H9 (cell line): Measurements from ENCODE around the gene ATP11B. TPM values are rescaled to one million over a fixed set of nuclear protein-coding genes. Genes with fewer than 3 reads are reported as not detected.

Experiments used
- DNase-seq: peaks from one replicate; pipeline ENCODE4 v3.0.0-alpha.2; 2017
- H2AFZ ChIP-seq: one replicate; pipeline ENCODE4 v1.6.1; 2013; ENCODE audit warnings: mild to moderate bottlenecking, low read length, control low read depth, moderate library complexity
- H2AK5ac ChIP-seq: 2 replicates; pipeline ENCODE4 v1.6.1; 2013; ENCODE audit warnings: low read length, control low read depth, mixed read lengths; ENCODE audit not compliant: insufficient read length
- H2BK120ac ChIP-seq: one replicate; pipeline ENCODE4 v1.6.1; 2013; ENCODE audit warnings: low read depth, mild to moderate bottlenecking, low read length, control low read depth, inconsistent platforms; ENCODE audit not compliant: poor library complexity, severe bottlenecking
- H2BK12ac ChIP-seq: 2 replicates; pipeline ENCODE4 v1.6.1; 2013; ENCODE audit warnings: low read length, control low read depth, mixed read lengths, low read depth; ENCODE audit not compliant: insufficient read length
- H2BK15ac ChIP-seq: 2 replicates; pipeline ENCODE4 v1.6.1; 2013; ENCODE audit warnings: low read depth, low read length, control low read depth
- H2BK20ac ChIP-seq: one replicate; pipeline ENCODE4 v1.6.1; 2013; ENCODE audit warnings: low read depth, mild to moderate bottlenecking, low read length, control low read depth, inconsistent platforms; ENCODE audit not compliant: poor library complexity, severe bottlenecking
- H2BK5ac ChIP-seq: 2 replicates; pipeline ENCODE4 v1.6.1; 2013; ENCODE audit warnings: low read length, control low read depth, mixed read lengths; ENCODE audit not compliant: insufficient read length
- H3K14ac ChIP-seq: 2 replicates; pipeline ENCODE4 v1.6.1; 2013; ENCODE audit warnings: low read length, control low read depth; ENCODE audit not compliant: insufficient read depth
- H3K18ac ChIP-seq: 2 replicates; pipeline ENCODE4 v1.6.1; 2013; ENCODE audit warnings: low read depth, mild to moderate bottlenecking, mixed read lengths, low read length, control low read depth; ENCODE audit not compliant: insufficient read length
- H3K23ac ChIP-seq: 2 replicates; pipeline ENCODE4 v1.6.1; 2013; ENCODE audit warnings: low read length, control low read depth, mixed read lengths, low read depth; ENCODE audit not compliant: insufficient read length
- H3K23me2 ChIP-seq: 2 replicates; pipeline ENCODE4 v1.6.1; 2013; ENCODE audit warnings: low read depth, mild to moderate bottlenecking, mixed read lengths, low read length, control low read depth; ENCODE audit not compliant: insufficient read length, poor library complexity, severe bottlenecking
- H3K27ac ChIP-seq: 2 replicates; pipeline ENCODE4 v1.5.1; 2013; ENCODE audit warnings: low read length, control low read depth, mixed read lengths, low read depth; ENCODE audit not compliant: insufficient read length
- H3K27me3 ChIP-seq: 2 replicates; pipeline ENCODE4 v1.6.1; 2013; ENCODE audit warnings: low read length, control low read depth, inconsistent platforms; ENCODE audit not compliant: insufficient read depth
- H3K4ac ChIP-seq: 2 replicates; pipeline ENCODE4 v1.6.1; 2013; ENCODE audit warnings: low read depth, mild to moderate bottlenecking, control low read depth, inconsistent platforms, low read length, moderate library complexity
- H3K4me1 ChIP-seq: 2 replicates; pipeline ENCODE4 v1.6.1; 2013; ENCODE audit warnings: low read length, control low read depth, inconsistent platforms; ENCODE audit not compliant: insufficient read depth
- H3K4me2 ChIP-seq: 2 replicates; pipeline ENCODE4 v1.6.1; 2013; ENCODE audit warnings: low read length, control low read depth, mixed read lengths; ENCODE audit not compliant: insufficient read length, insufficient read depth
- H3K56ac ChIP-seq: 2 replicates; pipeline ENCODE4 v1.6.1; 2013; ENCODE audit warnings: low read depth, mild to moderate bottlenecking, mixed read lengths, low read length, control low read depth; ENCODE audit not compliant: insufficient read length
- H3K79me1 ChIP-seq: 2 replicates; pipeline ENCODE4 v1.6.1; 2013; ENCODE audit warnings: low read depth, mild to moderate bottlenecking, moderate library complexity, low read length, control low read depth, inconsistent platforms; ENCODE audit not compliant: insufficient read depth, poor library complexity, severe bottlenecking
- H3K79me2 ChIP-seq: 2 replicates; pipeline ENCODE4 v1.6.1; 2013; ENCODE audit warnings: low read length, control low read depth, inconsistent platforms; ENCODE audit not compliant: insufficient read depth
- H3K9ac ChIP-seq: 2 replicates; pipeline ENCODE4 v1.6.1; 2013; ENCODE audit warnings: low read length, control low read depth, mixed read lengths; ENCODE audit not compliant: insufficient read length; ENCODE audit errors: extremely low read depth
- H3K9me3 ChIP-seq: one replicate; pipeline ENCODE4 v1.6.1; 2013; ENCODE audit warnings: low read depth, low read length, inconsistent platforms; ENCODE audit not compliant: control insufficient read depth
- H3T11ph ChIP-seq: one replicate; pipeline ENCODE4 v1.6.1; 2013; ENCODE audit warnings: mild to moderate bottlenecking, low read length, control low read depth, inconsistent platforms
- H4K20me1 ChIP-seq: one replicate; pipeline ENCODE4 v1.6.1; 2013; ENCODE audit not compliant: control insufficient read depth, insufficient read length, insufficient read depth
- H4K5ac ChIP-seq: 2 replicates; pipeline ENCODE4 v1.6.1; 2013; ENCODE audit warnings: low read depth, mild to moderate bottlenecking, mixed read lengths, low read length, control low read depth; ENCODE audit not compliant: insufficient read length
- H4K8ac ChIP-seq: replicated peaks from 2 replicates; pipeline ENCODE4 v1.6.1; 2013; ENCODE audit warnings: low read length, control low read depth, mixed read lengths, low read depth; ENCODE audit not compliant: insufficient read length
- H4K91ac ChIP-seq: 2 replicates; pipeline ENCODE4 v1.6.1; 2013; ENCODE audit warnings: low read depth, mild to moderate bottlenecking, moderate library complexity, mixed read lengths, low read length, control low read depth; ENCODE audit not compliant: insufficient read length
- H3K27ac Mint-ChIP-seq, 3 experiments: 2 replicates in 2 of 3; 3 replicates in 1 of 3; pipeline ENCODE4 v1.8.0; 2020 to 2021; ENCODE audit warnings: mixed read lengths in 3 of 3, mild to moderate bottlenecking in 1 of 3, moderate library complexity in 1 of 3
- H3K27me3 Mint-ChIP-seq: 2 replicates; pipeline ENCODE4 v1.8.0; 2021; ENCODE audit warnings: low read depth, mild to moderate bottlenecking, moderate library complexity, mixed read lengths
- H3K36me3 Mint-ChIP-seq, 3 experiments: 2 replicates in 2 of 3; 3 replicates in 1 of 3; pipeline ENCODE4 v1.8.0; 2020 to 2021; ENCODE audit warnings: low read depth in 3 of 3, mixed read lengths in 3 of 3; ENCODE audit not compliant: insufficient read depth in 1 of 3
- H3K4me1 Mint-ChIP-seq, 2 experiments: 2 replicates each; pipeline ENCODE4 v1.8.0; 2020; ENCODE audit warnings: mixed read lengths in 2 of 2
- H3K4me3 Mint-ChIP-seq, 2 experiments: 2 replicates in 1 of 2; 3 replicates in 1 of 2; pipeline ENCODE4 v1.8.0; 2020 to 2021; ENCODE audit warnings: mild to moderate bottlenecking in 2 of 2, mixed read lengths in 2 of 2, moderate library complexity in 1 of 2
- H3K9me3 Mint-ChIP-seq, 2 experiments: 2 replicates in 1 of 2; 3 replicates in 1 of 2; pipeline ENCODE4 v1.8.0; 2020; ENCODE audit warnings: mild to moderate bottlenecking in 2 of 2, mixed read lengths in 2 of 2, moderate library complexity in 1 of 2
- WGBS: extraction: QIAGEN DNeasy Blood & Tissue Kit; methylation state at CpG from one replicate; pipeline ENCODE4 v1.1.7; 2013; ENCODE audit warnings: missing lambda C conversion rate, low lambda C conversion rate, mixed read lengths; ENCODE audit not compliant: insufficient read length; ENCODE audit errors: extremely low coverage; 5-methylcytosine and 5-hydroxymethylcytosine counted together
- total RNA-seq: library from RNA; stranded (reverse); gene quantifications from 2 replicates; pipeline ENCODE4 v1.2.1, GENCODE V29; 2021
- TF ChIP-seq, protein P1 (sequence below): fragments of 200-600 bp; sonication (generic); conservative IDR thresholded peaks from 3 replicates; pipeline ENCODE4 v1.8.0; 2021; ENCODE audit warnings: antibody characterized with exemption, mild to moderate bottlenecking

The ATP11B gene
- total RNA-seq, 1 experiment from 2014 or later: 30.0 TPM

DNA sequence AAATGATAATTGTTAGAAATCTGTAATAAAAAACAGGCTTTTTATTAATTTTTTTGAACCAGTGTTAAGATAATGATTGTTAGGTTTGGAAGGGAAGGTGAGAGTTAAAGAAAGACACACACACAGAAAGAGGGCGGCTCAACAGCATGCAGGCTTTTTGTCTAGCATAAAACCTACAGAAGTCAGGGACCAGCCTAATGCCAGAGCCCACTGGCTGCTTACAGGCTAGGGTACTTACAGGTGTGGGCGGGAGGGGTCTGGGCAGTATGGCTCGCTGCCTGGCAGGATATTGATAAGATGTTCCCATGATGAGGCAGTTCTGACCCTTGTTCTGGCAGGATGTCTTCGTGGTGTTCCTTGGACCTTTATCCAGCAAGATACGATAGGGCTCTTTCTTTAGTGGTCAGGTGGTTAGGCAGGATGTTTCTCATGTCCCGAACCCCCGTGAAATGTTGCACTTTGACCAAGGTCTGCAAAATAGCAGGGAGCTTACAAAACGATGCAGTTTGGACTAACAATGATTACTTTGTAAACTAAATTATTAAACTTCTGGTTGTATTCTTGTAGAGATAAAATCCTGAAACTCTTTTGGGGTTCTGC is 102.3 kb downstream of the ATP11B start:
- no peak overlapping the region for H2BK120ac ChIP-seq
- TF ChIP-seq, protein P1, sequence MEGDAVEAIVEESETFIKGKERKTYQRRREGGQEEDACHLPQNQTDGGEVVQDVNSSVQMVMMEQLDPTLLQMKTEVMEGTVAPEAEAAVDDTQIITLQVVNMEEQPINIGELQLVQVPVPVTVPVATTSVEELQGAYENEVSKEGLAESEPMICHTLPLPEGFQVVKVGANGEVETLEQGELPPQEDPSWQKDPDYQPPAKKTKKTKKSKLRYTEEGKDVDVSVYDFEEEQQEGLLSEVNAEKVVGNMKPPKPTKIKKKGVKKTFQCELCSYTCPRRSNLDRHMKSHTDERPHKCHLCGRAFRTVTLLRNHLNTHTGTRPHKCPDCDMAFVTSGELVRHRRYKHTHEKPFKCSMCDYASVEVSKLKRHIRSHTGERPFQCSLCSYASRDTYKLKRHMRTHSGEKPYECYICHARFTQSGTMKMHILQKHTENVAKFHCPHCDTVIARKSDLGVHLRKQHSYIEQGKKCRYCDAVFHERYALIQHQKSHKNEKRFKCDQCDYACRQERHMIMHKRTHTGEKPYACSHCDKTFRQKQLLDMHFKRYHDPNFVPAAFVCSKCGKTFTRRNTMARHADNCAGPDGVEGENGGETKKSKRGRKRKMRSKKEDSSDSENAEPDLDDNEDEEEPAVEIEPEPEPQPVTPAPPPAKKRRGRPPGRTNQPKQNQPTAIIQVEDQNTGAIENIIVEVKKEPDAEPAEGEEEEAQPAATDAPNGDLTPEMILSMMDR: no peak
- no peaks in the 10 kb centered on the region for H3K4me1 ChIP-seq
- H2AFZ ChIP-seq: no peak overlapping the region
- H3K4me3 Mint-ChIP-seq: no peak overlapping the region
- H3K4me1 Mint-ChIP-seq: no peaks in the 10 kb centered on the region
- no CpG with 5 or more reads among the region's 8 CpGs for WGBS
- no peaks in the 10 kb centered on the region for H4K20me1 ChIP-seq
- no peaks in the 10 kb centered on the region; a peak in 1 of 7 replicates for H3K36me3 Mint-ChIP-seq
- no peaks in the 10 kb centered on the region for H3K23me2 ChIP-seq
- H3K56ac ChIP-seq: no peak overlapping the region
- no peak overlapping the region; a peak in 1 of 7 replicates for H3K27ac Mint-ChIP-seq
- no peaks in the 10 kb centered on the region for H3K9me3 ChIP-seq
- H2BK12ac ChIP-seq: no peak overlapping the region
- H3K4me2 ChIP-seq: no peak overlapping the region
- H2BK15ac ChIP-seq: no peak overlapping the region
- no peaks in the 10 kb centered on the region for H3K79me2 ChIP-seq
- no peak overlapping the region for H4K91ac ChIP-seq
- no peak overlapping the region for H3K18ac ChIP-seq
- no peak overlapping the region for H3K14ac ChIP-seq
- no peak overlapping the region for H2AK5ac ChIP-seq
- no peak overlapping the region for H3K9ac ChIP-seq
- no peaks in the 10 kb centered on the region for H3K79me1 ChIP-seq
- H2BK20ac ChIP-seq: no peak overlapping the region
- H3K27me3 ChIP-seq: no peaks in the 10 kb centered on the region
- no peak overlapping the region for H3K27ac ChIP-seq
- H2BK5ac ChIP-seq: no peak overlapping the region
- H3T11ph ChIP-seq: no peak overlapping the region
- no peak overlapping the region for H4K5ac ChIP-seq
- no peaks in the 10 kb centered on the region for H3K27me3 Mint-ChIP-seq
- no peak overlapping the region for H4K8ac ChIP-seq
- H3K23ac ChIP-seq: no peak overlapping the region
- DNase-seq: no peak
- no peaks in the 10 kb centered on the region for H3K9me3 Mint-ChIP-seq
- no peak overlapping the region for H3K4ac ChIP-seq
